BJ (cell line): ENCODE data around the gene TNS3. TPM values are rescaled to one million over a fixed set of nuclear protein-coding genes. Genes with fewer than 3 reads are reported as not detected.

Experiments used
- CTCF ChIA-PET: fragments of 350-600 bp; formaldehyde crosslinking; extraction: SDS; loops from one replicate; lab custom pipeline; 2021; ENCODE audit warnings: antibody characterized with exemption, inconsistent platforms; lab: Yijun Ruan, JAX
- POLR2A ChIA-PET: fragments of 300-600 bp; sonication (Branson Sonifier 250); formaldehyde crosslinking; extraction: SDS; loops from one replicate; lab custom pipeline; 2021; ENCODE audit warnings: antibody characterized with exemption; lab: Charles Lee
- DNase-seq: peaks from one replicate; pipeline ENCODE4 v3.0.0-alpha.2; 2011; ENCODE audit warnings: low read depth
- H3K27me3 ChIP-seq: 2 replicates; pipeline ENCODE4 v1.6.0; 2011; ENCODE audit warnings: low read length; ENCODE audit not compliant: control insufficient read depth, insufficient read depth
- H3K36me3 ChIP-seq: 2 replicates; pipeline ENCODE4 v1.5.1; 2011; ENCODE audit warnings: low read length; ENCODE audit not compliant: control insufficient read depth, insufficient read depth
- H3K4me3 ChIP-seq: 2 replicates; pipeline ENCODE4 v1.5.1; 2011; ENCODE audit warnings: low read depth, mild to moderate bottlenecking, control low read depth, low read length
- polyA plus RNA-seq: library from polyadenylated mRNA; depleted of rRNA; stranded (reverse); fragments of >200 nt; gene quantifications from 2 replicates; pipeline ENCODE4 v1.2.3, GENCODE V29; 2011
- TF ChIP-seq, protein P1 (sequence below): IDR thresholded peaks from 2 replicates; pipeline ENCODE4 v1.5.1; 2011; ENCODE audit warnings: low read depth, mild to moderate bottlenecking, control low read depth, inconsistent platforms, low read length, moderate library complexity; ENCODE audit not compliant: insufficient read depth

The TNS3 gene
- polyA plus RNA-seq, 1 experiment = 126 TPM

DNA sequence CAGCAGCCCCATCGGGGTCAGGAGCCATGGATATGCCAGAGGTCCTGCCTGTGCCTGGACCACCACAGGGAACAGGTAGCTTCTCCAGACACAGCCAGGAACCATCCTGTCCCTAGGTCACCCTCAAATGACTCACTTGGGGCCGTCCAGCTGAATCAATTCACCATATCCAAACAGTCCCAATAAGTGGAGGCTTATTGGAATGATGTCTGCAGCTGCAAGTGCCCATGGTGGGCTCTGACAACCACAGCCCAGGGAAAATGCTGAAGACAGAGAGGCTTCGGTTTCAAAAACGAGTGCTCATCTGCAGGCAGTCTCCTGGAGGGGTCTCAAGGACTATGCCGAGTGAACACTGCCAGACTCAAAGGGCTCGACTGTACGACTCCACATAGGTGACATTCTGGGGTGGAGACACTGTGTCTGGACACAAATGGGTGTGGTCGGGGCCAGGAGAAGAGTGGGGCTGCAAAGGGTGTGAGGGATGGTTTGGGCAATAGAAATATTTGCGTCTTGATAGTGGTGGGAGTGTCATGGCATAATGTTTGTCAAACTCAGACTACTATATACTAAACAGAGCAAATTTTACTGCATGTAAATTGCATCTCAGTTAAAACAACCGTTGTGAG is 204.8 kb downstream of the TNS3 start:
- ChIA-PET CTCF (interaction anchor here (1.3 kb wide), 1 partner anchor 20 kb away, joined by 6 read pairs; no protein-coding TSS in a partner anchor), POLR2A (no interaction called here)
- no peak for DNase-seq
- peaks cover 40% of the 10 kb centered on the region for H3K36me3 ChIP-seq
- H3K4me3 ChIP-seq = no peak overlapping the region
- H3K27me3 ChIP-seq = no peaks in the 10 kb centered on the region
- TF ChIP-seq, protein P1, sequence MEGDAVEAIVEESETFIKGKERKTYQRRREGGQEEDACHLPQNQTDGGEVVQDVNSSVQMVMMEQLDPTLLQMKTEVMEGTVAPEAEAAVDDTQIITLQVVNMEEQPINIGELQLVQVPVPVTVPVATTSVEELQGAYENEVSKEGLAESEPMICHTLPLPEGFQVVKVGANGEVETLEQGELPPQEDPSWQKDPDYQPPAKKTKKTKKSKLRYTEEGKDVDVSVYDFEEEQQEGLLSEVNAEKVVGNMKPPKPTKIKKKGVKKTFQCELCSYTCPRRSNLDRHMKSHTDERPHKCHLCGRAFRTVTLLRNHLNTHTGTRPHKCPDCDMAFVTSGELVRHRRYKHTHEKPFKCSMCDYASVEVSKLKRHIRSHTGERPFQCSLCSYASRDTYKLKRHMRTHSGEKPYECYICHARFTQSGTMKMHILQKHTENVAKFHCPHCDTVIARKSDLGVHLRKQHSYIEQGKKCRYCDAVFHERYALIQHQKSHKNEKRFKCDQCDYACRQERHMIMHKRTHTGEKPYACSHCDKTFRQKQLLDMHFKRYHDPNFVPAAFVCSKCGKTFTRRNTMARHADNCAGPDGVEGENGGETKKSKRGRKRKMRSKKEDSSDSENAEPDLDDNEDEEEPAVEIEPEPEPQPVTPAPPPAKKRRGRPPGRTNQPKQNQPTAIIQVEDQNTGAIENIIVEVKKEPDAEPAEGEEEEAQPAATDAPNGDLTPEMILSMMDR = no peak

DNA sequence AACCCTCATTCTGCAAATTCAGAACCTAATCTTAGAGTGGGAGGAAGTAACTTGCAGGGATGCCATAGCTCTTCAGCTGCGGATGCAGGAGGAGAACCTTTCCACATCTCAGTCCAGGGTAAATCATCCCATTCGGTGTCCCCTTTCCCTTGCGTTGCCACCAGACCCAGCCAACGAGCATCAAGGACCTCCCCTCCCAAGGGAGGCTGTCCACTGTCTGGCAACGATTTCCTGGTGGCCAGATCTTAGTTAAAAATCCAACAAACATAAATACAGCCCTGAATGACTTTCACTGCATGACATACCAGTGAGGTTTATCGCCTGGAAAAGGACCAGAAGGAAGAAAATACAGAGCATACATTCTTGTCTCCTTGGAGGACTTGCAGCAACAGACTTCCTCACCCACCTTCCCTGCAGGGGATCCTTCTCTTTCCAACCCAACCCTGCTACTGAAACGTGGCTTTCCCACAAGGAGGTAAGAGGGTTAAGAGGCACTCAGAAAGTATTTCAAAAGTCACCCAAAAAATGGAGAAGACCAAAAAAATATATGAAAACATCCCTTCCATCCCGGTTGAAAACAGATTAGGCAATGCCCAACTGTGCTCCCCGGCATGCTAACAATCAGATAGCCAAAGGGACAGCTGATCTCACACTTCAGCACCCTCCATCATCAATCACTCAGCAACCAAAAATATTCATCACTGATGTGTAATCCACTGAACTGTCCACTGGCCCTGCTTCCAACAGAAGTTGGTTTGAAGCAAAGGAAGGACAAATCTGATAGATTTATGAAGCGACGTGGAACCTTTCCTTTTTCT is 206.6 kb downstream of the TNS3 start:
- TF ChIP-seq, protein P1 = no peak
- POLR2A ChIA-PET = no interaction called here
- Histone ChIP-seq H3K4me3 (no peak overlapping the region), H3K27me3 (no peaks in the 10 kb centered on the region), H3K36me3 (peaks cover 41% of the 10 kb centered on the region)
- CTCF ChIA-PET = no interaction called here
- DNase-seq = no peak

DNA sequence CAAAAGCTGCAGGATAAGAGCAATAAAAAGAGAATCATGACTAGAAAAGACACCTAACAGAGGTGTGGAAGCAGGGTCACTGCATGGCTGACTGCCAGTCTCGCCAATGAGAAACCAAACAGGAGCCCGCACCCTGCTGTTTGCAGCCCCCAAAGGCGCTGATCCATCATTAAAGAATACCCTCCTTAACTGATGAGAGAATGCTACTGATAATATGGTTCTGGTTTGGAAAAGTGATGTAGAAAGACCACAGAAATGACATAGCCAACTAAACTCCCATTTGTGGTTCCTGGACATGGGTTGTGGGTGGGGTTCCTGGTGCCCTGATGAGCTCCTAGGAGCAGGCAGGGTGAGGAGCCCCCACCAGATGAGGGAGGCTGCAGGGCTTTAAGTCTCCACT is 207.4 kb downstream of the TNS3 start:
- CTCF ChIA-PET = interaction anchor here (0.6 kb wide), 1 partner anchor 123 kb away, joined by 4 read pairs; no protein-coding TSS in a partner anchor
- TF ChIP-seq, protein P1 = no peak
- no peak overlapping the region for H3K4me3 ChIP-seq
- peaks cover 38% of the 10 kb centered on the region for H3K36me3 ChIP-seq
- no peaks in the 10 kb centered on the region for H3K27me3 ChIP-seq
- no peak for DNase-seq
- POLR2A ChIA-PET = no interaction called here

DNA sequence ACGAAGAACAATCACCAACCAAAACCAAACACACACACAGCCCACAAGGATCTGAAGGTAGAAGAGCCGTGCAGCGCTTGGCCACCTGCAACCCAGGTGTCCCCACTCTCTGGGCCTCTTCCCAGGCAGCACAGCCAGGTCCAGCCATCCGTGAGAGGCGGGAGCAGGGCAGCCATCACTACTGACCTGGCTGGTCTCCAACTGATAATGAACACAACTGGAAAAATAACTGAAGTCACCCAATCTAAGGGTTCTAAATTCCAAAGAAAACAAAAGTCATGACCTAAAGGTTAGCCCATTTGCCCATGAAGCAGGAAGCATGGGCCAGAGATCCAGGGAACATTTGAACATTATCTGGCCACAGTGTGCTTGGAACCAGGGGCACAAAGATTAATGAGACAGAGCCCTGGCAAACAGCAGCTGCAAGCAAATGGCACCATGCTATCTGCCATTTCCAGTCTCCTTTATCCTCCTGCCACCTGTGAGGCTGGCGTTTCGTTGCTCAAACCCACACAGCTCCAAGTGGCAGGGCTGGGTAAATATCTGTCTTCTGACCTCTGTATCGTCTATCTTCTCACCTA is 207.9 kb downstream of the TNS3 start:
- no peak for DNase-seq
- Histone ChIP-seq H3K27me3 (no peaks in the 10 kb centered on the region), H3K4me3 (no peak overlapping the region), H3K36me3 (peaks cover 41% of the 10 kb centered on the region)
- POLR2A ChIA-PET = no interaction called here
- TF ChIP-seq, protein P1 = no peak
- CTCF ChIA-PET = interaction anchor here (0.6 kb wide), 1 partner anchor 124 kb away, joined by 4 read pairs; no protein-coding TSS in a partner anchor
